Measurements from ENCODE around the gene ABCA7.

Gene ABCA7

GRCh38 chr19:1004803-1005664 is 34.9 kb upstream of the ABCA7 start:
- H4K20me1 ChIP-seq (ENCODE audit: insufficient read depth), result no peaks in the 10 kb centered on the region
- no peak overlapping the region for H3K4me2 ChIP-seq
- no peak overlapping the region for H3K9ac ChIP-seq
- H3K36me3 ChIP-seq (ENCODE audit: insufficient read depth), result no peaks in the 10 kb centered on the region
- H3K79me2 ChIP-seq (ENCODE audit: insufficient read depth, low read depth), result no peaks in the 10 kb centered on the region
- H3K27ac ChIP-seq, result no peak overlapping the region
- TF ChIP-seq, protein P1, sequence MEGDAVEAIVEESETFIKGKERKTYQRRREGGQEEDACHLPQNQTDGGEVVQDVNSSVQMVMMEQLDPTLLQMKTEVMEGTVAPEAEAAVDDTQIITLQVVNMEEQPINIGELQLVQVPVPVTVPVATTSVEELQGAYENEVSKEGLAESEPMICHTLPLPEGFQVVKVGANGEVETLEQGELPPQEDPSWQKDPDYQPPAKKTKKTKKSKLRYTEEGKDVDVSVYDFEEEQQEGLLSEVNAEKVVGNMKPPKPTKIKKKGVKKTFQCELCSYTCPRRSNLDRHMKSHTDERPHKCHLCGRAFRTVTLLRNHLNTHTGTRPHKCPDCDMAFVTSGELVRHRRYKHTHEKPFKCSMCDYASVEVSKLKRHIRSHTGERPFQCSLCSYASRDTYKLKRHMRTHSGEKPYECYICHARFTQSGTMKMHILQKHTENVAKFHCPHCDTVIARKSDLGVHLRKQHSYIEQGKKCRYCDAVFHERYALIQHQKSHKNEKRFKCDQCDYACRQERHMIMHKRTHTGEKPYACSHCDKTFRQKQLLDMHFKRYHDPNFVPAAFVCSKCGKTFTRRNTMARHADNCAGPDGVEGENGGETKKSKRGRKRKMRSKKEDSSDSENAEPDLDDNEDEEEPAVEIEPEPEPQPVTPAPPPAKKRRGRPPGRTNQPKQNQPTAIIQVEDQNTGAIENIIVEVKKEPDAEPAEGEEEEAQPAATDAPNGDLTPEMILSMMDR (conservative IDR thresholded peaks at IDR 0.05; ENCODE audit: low read depth, low read length), result no peak
- H3K27me3 ChIP-seq (ENCODE audit: insufficient read depth, low read depth), result no peaks in the 10 kb centered on the region; the same call in 1 of the 2 replicates
- no peak overlapping the region for H3K4me3 ChIP-seq (IDR thresholded peaks at IDR 0.05; ENCODE audit: insufficient read depth, low read depth, low read length)
- H2AFZ ChIP-seq (ENCODE audit: low read depth), result no peak overlapping the region
- no peaks in the 10 kb centered on the region for H3K4me1 ChIP-seq (ENCODE audit: low read depth, poor library complexity, severe bottlenecking)

GRCh38 chr19:1006711-1007398 is 33.1 kb upstream of the ABCA7 start:
- no peak overlapping the region for H3K4me3 ChIP-seq (IDR thresholded peaks at IDR 0.05; ENCODE audit: insufficient read depth, low read depth, low read length)
- H3K36me3 ChIP-seq (ENCODE audit: insufficient read depth), result no peaks in the 10 kb centered on the region
- no peaks in the 10 kb centered on the region; the same call in 1 of the 2 replicates for H3K27me3 ChIP-seq (ENCODE audit: insufficient read depth, low read depth)
- H3K4me2 ChIP-seq, result no peak overlapping the region
- TF ChIP-seq, protein P1 (conservative IDR thresholded peaks at IDR 0.05; ENCODE audit: low read depth, low read length), result no peak
- H3K4me1 ChIP-seq (ENCODE audit: low read depth, poor library complexity, severe bottlenecking), result no peaks in the 10 kb centered on the region
- H2AFZ ChIP-seq (ENCODE audit: low read depth), result no peak overlapping the region
- no peaks in the 10 kb centered on the region for H3K79me2 ChIP-seq (ENCODE audit: insufficient read depth, low read depth)
- no peak overlapping the region for H3K9ac ChIP-seq
- no peak overlapping the region for H3K27ac ChIP-seq
- H4K20me1 ChIP-seq (ENCODE audit: insufficient read depth), result no peaks in the 10 kb centered on the region

- Histone ChIP-seq H3K4me1 (ENCODE audit: low read depth, poor library complexity, severe bottlenecking) (no peaks in the 10 kb centered on the region), H2AFZ (ENCODE audit: low read depth) (no peak overlapping the region), H3K27me3 (ENCODE audit: insufficient read depth, low read depth) (no peaks in the 10 kb centered on the region), H3K79me2 (ENCODE audit: insufficient read depth, low read depth) (no peaks in the 10 kb centered on the region), H3K9ac (no peak overlapping the region), H3K36me3 (ENCODE audit: insufficient read depth) (no peaks in the 10 kb centered on the region), H4K20me1 (ENCODE audit: insufficient read depth) (no peaks in the 10 kb centered on the region), H3K27ac (no peak overlapping the region), H3K4me2 (no peak overlapping the region), H3K4me3 (IDR thresholded peaks at IDR 0.05; ENCODE audit: insufficient read depth, low read depth, low read length) (no peak overlapping the region)
- TF ChIP-seq, protein P1 (conservative IDR thresholded peaks at IDR 0.05; ENCODE audit: low read depth, low read length), result no peak
Observed at GRCh38 chr19:1007399-1008251, 32.3 kb upstream of the ABCA7 start.

- Histone ChIP-seq H3K36me3 (ENCODE audit: insufficient read depth) (no peaks in the 10 kb centered on the region), H3K4me2 (no peak overlapping the region), H3K9ac (no peak overlapping the region), H3K27ac (no peak overlapping the region), H3K27me3 (ENCODE audit: insufficient read depth, low read depth) (no peaks in the 10 kb centered on the region), H4K20me1 (ENCODE audit: insufficient read depth) (no peaks in the 10 kb centered on the region), H2AFZ (ENCODE audit: low read depth) (no peak overlapping the region), H3K4me1 (ENCODE audit: low read depth, poor library complexity, severe bottlenecking) (no peaks in the 10 kb centered on the region), H3K79me2 (ENCODE audit: insufficient read depth, low read depth) (no peaks in the 10 kb centered on the region), H3K4me3 (IDR thresholded peaks at IDR 0.05; ENCODE audit: insufficient read depth, low read depth, low read length) (no peak overlapping the region)
- TF ChIP-seq, protein P1 (conservative IDR thresholded peaks at IDR 0.05; ENCODE audit: low read depth, low read length), result no peak
Observed at GRCh38 chr19:1008268-1009040, 31.5 kb upstream of the ABCA7 start.

Data from KMS-11 (cell line).